Parathyroid adenoma (tissue), 2 donors: ENCODE results near the gene UPF1.

ENCODE experiments used
- H2AFZ ChIP-seq: fragments of 300-600 bp; sonication (generic); one replicate; pipeline ENCODE4 v1.7.0; 2017; ENCODE audit warnings: antibody characterized with exemption, mild to moderate bottlenecking
- H3K27ac ChIP-seq: fragments of 300-600 bp; sonication (generic); one replicate; pipeline ENCODE4 v1.7.0; 2017
- H3K27me3 ChIP-seq: fragments of 300-600 bp; sonication (generic); one replicate; pipeline ENCODE4 v1.7.0; 2017; ENCODE audit warnings: low read length; ENCODE audit not compliant: control insufficient read depth, insufficient read depth
- H3K36me3 ChIP-seq: fragments of 300-600 bp; sonication (generic); one replicate; pipeline ENCODE4 v1.7.0; 2017; ENCODE audit warnings: low read length; ENCODE audit not compliant: control insufficient read depth, insufficient read depth
- H3K4me1 ChIP-seq: fragments of 300-600 bp; sonication (generic); one replicate; pipeline ENCODE4 v1.7.0; 2017; ENCODE audit warnings: control low read depth
- H3K4me2 ChIP-seq: fragments of 300-600 bp; sonication (generic); one replicate; pipeline ENCODE4 v1.7.0; 2017; ENCODE audit warnings: low read length
- H3K4me3 ChIP-seq: fragments of 300-600 bp; sonication (generic); one replicate; pipeline ENCODE4 v1.7.0; 2017; ENCODE audit warnings: low read depth, low read length
- H3K79me2 ChIP-seq: fragments of 300-600 bp; sonication (generic); one replicate; pipeline ENCODE4 v1.7.0; 2017; ENCODE audit warnings: control low read depth
- H3K9ac ChIP-seq: fragments of 300-600 bp; sonication (generic); one replicate; pipeline ENCODE4 v1.7.0; 2017; ENCODE audit warnings: mild to moderate bottlenecking
- H3K9me3 ChIP-seq: fragments of 300-600 bp; sonication (generic); one replicate; pipeline ENCODE4 v1.7.0; 2017; ENCODE audit warnings: low read length; ENCODE audit not compliant: control insufficient read depth
- CTCF ChIP-seq: fragments of 300-600 bp; sonication (generic); IDR thresholded peaks from one replicate; pipeline ENCODE4 v1.7.0; 2017; ENCODE audit warnings: antibody characterized with exemption, mild to moderate bottlenecking
- donor health status: primary hyperparathyroidism.

The UPF1 gene

GRCh38 chr19:18898081-18898606 is 66.4 kb downstream of the UPF1 start:
- Histone ChIP-seq H3K27me3 (no peaks in the 10 kb centered on the region), H3K9ac (no peak overlapping the region), H3K79me2 (no peaks in the 10 kb centered on the region), H3K27ac (no peak overlapping the region), H3K4me1 (peaks cover 2% of the 10 kb centered on the region), H3K4me2 (no peak overlapping the region), H3K36me3 (no peaks in the 10 kb centered on the region), H2AFZ (no peak overlapping the region), H3K4me3 (no peak overlapping the region), H3K9me3 (no peaks in the 10 kb centered on the region)
- no peak for TF ChIP-seq CTCF

GRCh38 chr19:18898607-18899408 is 67.0 kb downstream of the UPF1 start:
- H3K4me2 ChIP-seq: no peak overlapping the region
- no peak overlapping the region for H2AFZ ChIP-seq
- H3K9ac ChIP-seq: no peak overlapping the region
- TF ChIP-seq CTCF: no peak
- H3K4me1 ChIP-seq: peaks cover 2% of the 10 kb centered on the region
- no peaks in the 10 kb centered on the region for H3K36me3 ChIP-seq
- H3K27me3 ChIP-seq: no peaks in the 10 kb centered on the region
- H3K27ac ChIP-seq: no peak overlapping the region
- no peaks in the 10 kb centered on the region for H3K9me3 ChIP-seq
- H3K79me2 ChIP-seq: no peaks in the 10 kb centered on the region
- no peak overlapping the region for H3K4me3 ChIP-seq

GRCh38 chr19:18899624-18900560 is 68.1 kb downstream of the UPF1 start:
- H3K36me3 ChIP-seq: no peaks in the 10 kb centered on the region
- peaks cover 2% of the 10 kb centered on the region for H3K4me1 ChIP-seq
- no peak overlapping the region for H3K9ac ChIP-seq
- no peaks in the 10 kb centered on the region for H3K9me3 ChIP-seq
- no peak overlapping the region for H3K4me3 ChIP-seq
- peaks cover under 1% of the 10 kb centered on the region for H3K79me2 ChIP-seq
- H3K27me3 ChIP-seq: no peaks in the 10 kb centered on the region
- no peak for TF ChIP-seq CTCF
- H3K27ac ChIP-seq: no peak overlapping the region
- no peak overlapping the region for H2AFZ ChIP-seq
- H3K4me2 ChIP-seq: no peak overlapping the region

GRCh38 chr19:18900700-18901481 is 69.1 kb downstream of the UPF1 start:
- Histone ChIP-seq H3K27me3 (no peaks in the 10 kb centered on the region), H3K36me3 (no peaks in the 10 kb centered on the region), H3K9ac (no peak overlapping the region), H3K9me3 (no peaks in the 10 kb centered on the region), H3K79me2 (peaks cover 5% of the 10 kb centered on the region), H3K4me1 (no peaks in the 10 kb centered on the region), H3K4me2 (no peak overlapping the region), H3K4me3 (no peak overlapping the region), H3K27ac (no peak overlapping the region), H2AFZ (no peak overlapping the region)
- no peak for TF ChIP-seq CTCF
